Measurements from ENCODE around the gene PEX12.
A peak's percentile ranks its signal among the peaks of the same experiment; 100 is the strongest.
"Not testable (repeated sequence)": the region's sequence is repeated elsewhere in the genome, so short reads cannot be mapped to it uniquely, and the experiment has no call there.

The PEX12 gene

GRCh38 chr17:35575759-35576158 lies 2.6 kb downstream of the PEX12 start:
- Histone ChIP-seq H3K27me3 (no peaks in the 10 kb centered on the region), H3K36me3 (0 out of 2 replicates have a peak, but pooled peaks cover 6% of the 10 kb centered on the region), H3K4me3 (ENCODE audit: low read depth, low read length) (no peak overlapping the region), H3K4me1 (no peaks in the 10 kb centered on the region), H3K9me3 (no peaks in the 10 kb centered on the region)
- DNase-seq: no peak
- no peak for TF ChIP-seq CTCF (IDR thresholded peaks at IDR 0.05; ENCODE audit: low read depth, low read length)

- no peak for TF ChIP-seq CTCF (IDR thresholded peaks at IDR 0.05; ENCODE audit: low read depth, low read length)
- peaks cover 19% of the 10 kb centered on the region for H3K27me3 ChIP-seq
- no peak for DNase-seq
- H3K4me3 ChIP-seq (ENCODE audit: low read depth, low read length): peak overlapping the region; percentile 67; the same call in 1 of the 2 replicates
- H3K9me3 ChIP-seq: no peaks in the 10 kb centered on the region
- no peaks in the 10 kb centered on the region for H3K36me3 ChIP-seq
- no peaks in the 10 kb centered on the region; the same call in 1 of the 2 replicates for H3K4me1 ChIP-seq
These were observed 9.0 kb downstream of the PEX12 start for GRCh38 chr17:35569405-35569804.

GRCh38 chr17:35568561-35568960 lies 9.8 kb downstream of the PEX12 start:
- H3K9me3 ChIP-seq: no peaks in the 10 kb centered on the region
- no peaks in the 10 kb centered on the region; the same call in 1 of the 2 replicates for H3K4me1 ChIP-seq
- TF ChIP-seq CTCF (IDR thresholded peaks at IDR 0.05; ENCODE audit: low read depth, low read length): no peak
- DNase-seq: no peak
- H3K36me3 ChIP-seq: no peaks in the 10 kb centered on the region
- H3K27me3 ChIP-seq: peaks cover 27% of the 10 kb centered on the region
- peak overlapping the region; percentile 67 for H3K4me3 ChIP-seq (ENCODE audit: low read depth, low read length)

- Histone ChIP-seq H3K4me1 (no peaks in the 10 kb centered on the region; the same call in 1 of the 2 replicates), H3K36me3 (no peaks in the 10 kb centered on the region), H3K4me3 (ENCODE audit: low read depth, low read length) (peak overlapping the region; percentile 67), H3K27me3 (peaks cover 42% of the 10 kb centered on the region), H3K9me3 (no peaks in the 10 kb centered on the region)
- no peak for DNase-seq
- no peak for TF ChIP-seq CTCF (IDR thresholded peaks at IDR 0.05; ENCODE audit: low read depth, low read length)
These were observed 11.4 kb downstream of the PEX12 start for GRCh38 chr17:35566968-35567367.

- peaks cover 64% of the 10 kb centered on the region for H3K27me3 ChIP-seq
- H3K4me3 ChIP-seq (ENCODE audit: low read depth, low read length); DNase-seq; H3K4me1 ChIP-seq; H3K9me3 ChIP-seq; H3K36me3 ChIP-seq: not testable (repeated sequence)
These were observed 15.2 kb downstream of the PEX12 start for GRCh38 chr17:35563181-35563580.

GRCh38 chr17:35560703-35561102 lies 17.7 kb downstream of the PEX12 start, which contains the start of gene SLFN14:
SLFN14 (minus strand) TSS chr17:35560819; CDS start chr17:35558062, 2,757 bp downstream.
- no peaks in the 10 kb centered on the region for H3K4me1 ChIP-seq
- no peaks in the 10 kb centered on the region for H3K36me3 ChIP-seq
- no peak for DNase-seq
- H3K4me3 ChIP-seq (ENCODE audit: low read depth, low read length): no peak within 1 kb of the TSS
- peaks cover 81% of the 10 kb centered on the region for H3K27me3 ChIP-seq
- TF ChIP-seq CTCF (IDR thresholded peaks at IDR 0.05; ENCODE audit: low read depth, low read length): no peak
- no peaks in the 10 kb centered on the region for H3K9me3 ChIP-seq

All from BE2C (cell line).